H7 (cell line): ENCODE data around the gene SULT2B1. TPM values are rescaled to one million over a fixed set of nuclear protein-coding genes. Genes with fewer than 3 reads are reported as not detected.
A peak's percentile ranks its signal among the peaks of the same experiment; 100 is the strongest.

Experiments
- DNase-seq: peaks from one replicate; pipeline ENCODE4 v3.0.0; 2012
- H3K27me3 ChIP-seq: 2 replicates; pipeline ENCODE4 v1.6.0; 2011; ENCODE audit warnings: mild to moderate bottlenecking, low read length; ENCODE audit not compliant: control insufficient read depth, insufficient read depth
- H3K36me3 ChIP-seq: replicated peaks from 2 replicates; pipeline ENCODE4 v1.5.1; 2011; ENCODE audit warnings: low read length; ENCODE audit not compliant: control insufficient read depth, insufficient read depth
- H3K4me3 ChIP-seq: 2 replicates; pipeline ENCODE4 v1.5.1; 2011; ENCODE audit warnings: low read depth, mild to moderate bottlenecking, control low read depth, low read length, moderate library complexity; ENCODE audit not compliant: insufficient read depth
- total RNA-seq: library from RNA; depleted of rRNA; stranded (reverse); fragments of >200 nt; shearing (Covaris generic); gene quantifications from 2 replicates; pipeline ENCODE4 v1.2.3, GENCODE V29; 2014

SULT2B1 gene
- total RNA-seq, 1 experiment from 2014 or later, result 2.8 TPM

GRCh38 chr19:48634036-48634342, 82.0 kb downstream of the SULT2B1 start:
- 0 out of 2 replicates have a peak overlapping the region, but pooled peaks have one; percentile 4 for H3K4me3 ChIP-seq
- peaks cover 2% of the 10 kb centered on the region for H3K36me3 ChIP-seq
- peaks cover 15% of the 10 kb centered on the region for H3K27me3 ChIP-seq
- no peak for DNase-seq

- peak; percentile 96 for DNase-seq
- peaks cover 2% of the 10 kb centered on the region for H3K36me3 ChIP-seq
- H3K27me3 ChIP-seq, result peaks cover 21% of the 10 kb centered on the region
- H3K4me3 ChIP-seq, result peak overlapping the region; percentile 26
These were observed 82.7 kb downstream of the SULT2B1 start for GRCh38 chr19:48634424-48635262.

GRCh38 chr19:48635263-48635965, 83.4 kb downstream of the SULT2B1 start:
- peak overlapping the region; percentile 67 for H3K4me3 ChIP-seq
- peaks cover 26% of the 10 kb centered on the region for H3K27me3 ChIP-seq
- DNase-seq, result peak; percentile 98
- peaks cover 2% of the 10 kb centered on the region for H3K36me3 ChIP-seq

GRCh38 chr19:48635966-48636858, 84.2 kb downstream of the SULT2B1 start:
- DNase-seq, result peak; percentile 68
- Histone ChIP-seq H3K27me3 (peaks cover 26% of the 10 kb centered on the region), H3K36me3 (peaks cover 2% of the 10 kb centered on the region), H3K4me3 (peak overlapping the region; percentile 67)

- H3K36me3 ChIP-seq, result peaks cover 2% of the 10 kb centered on the region
- peak; percentile 78 for DNase-seq
These were observed 85.0 kb downstream of the SULT2B1 start, which contains the start of gene DBP for GRCh38 chr19:48636859-48637448. TSS of gene DBP (minus strand) at chr19:48637379. CDS start at chr19:48636994, 385 bp downstream.

GRCh38 chr19:48637449-48637947, 85.5 kb downstream of the SULT2B1 start:
- peaks cover 2% of the 10 kb centered on the region for H3K36me3 ChIP-seq
- peak; percentile 98 for DNase-seq
- peak overlapping the region; percentile 67 for H3K4me3 ChIP-seq
- peaks cover 28% of the 10 kb centered on the region for H3K27me3 ChIP-seq

More at GRCh38 chr19:48636859-48637448, 85.0 kb downstream of the SULT2B1 start, which contains the start of gene DBP:
- H3K27me3 ChIP-seq, result peaks cover 28% of the 10 kb centered on the region
- H3K4me3 ChIP-seq, result peak within 1 kb of the TSS; percentile 67

GRCh38 chr19:48637948-48638830, 86.2 kb downstream of the SULT2B1 start:
- DNase-seq, result peak; percentile 92
- peaks cover 28% of the 10 kb centered on the region for H3K27me3 ChIP-seq
- H3K36me3 ChIP-seq, result no peaks in the 10 kb centered on the region
- peak overlapping the region; percentile 49 for H3K4me3 ChIP-seq

- peaks cover 28% of the 10 kb centered on the region for H3K27me3 ChIP-seq
- H3K36me3 ChIP-seq, result no peaks in the 10 kb centered on the region
- DNase-seq, result peak; percentile 91
- peak overlapping the region; percentile 44 for H3K4me3 ChIP-seq
These were observed 86.9 kb downstream of the SULT2B1 start for GRCh38 chr19:48638831-48639381.

- peak; percentile 56 for DNase-seq
- H3K27me3 ChIP-seq, result peaks cover 28% of the 10 kb centered on the region
- H3K36me3 ChIP-seq, result no peaks in the 10 kb centered on the region
- peak overlapping the region; percentile 42 for H3K4me3 ChIP-seq
These were observed 87.8 kb downstream of the SULT2B1 start for GRCh38 chr19:48639483-48640375.

- H3K27me3 ChIP-seq, result peaks cover 16% of the 10 kb centered on the region
- DNase-seq, result no peak
- H3K4me3 ChIP-seq, result no peak overlapping the region
- H3K36me3 ChIP-seq, result no peaks in the 10 kb centered on the region
These were observed 89.9 kb downstream of the SULT2B1 start for GRCh38 chr19:48641850-48642249.

- no peak for DNase-seq
- Histone ChIP-seq H3K27me3 (peaks cover 13% of the 10 kb centered on the region), H3K4me3 (no peak overlapping the region), H3K36me3 (no peaks in the 10 kb centered on the region)
These were observed 90.9 kb downstream of the SULT2B1 start for GRCh38 chr19:48642862-48643261.

- DNase-seq, result peak; percentile 35
- peak overlapping the region; percentile 9; the same call in 1 of the 2 replicates for H3K4me3 ChIP-seq
- H3K36me3 ChIP-seq, result no peaks in the 10 kb centered on the region
- peaks cover 10% of the 10 kb centered on the region for H3K27me3 ChIP-seq
These were observed 92.4 kb downstream of the SULT2B1 start for GRCh38 chr19:48644355-48644754.
